ENCODE results near the gene EPS8L3.

Gene EPS8L3

GRCh38 chr1:109793486-109794318 is 30.0 kb upstream of the EPS8L3 start:
- no peak for DNase-seq (ENCODE audit: low read depth in 1 of 2, low spot score in 1 of 2)

- DNase-seq (ENCODE audit: low read depth in 1 of 2, low spot score in 1 of 2), result no peak
These were observed 29.4 kb upstream of the EPS8L3 start for GRCh38 chr1:109793089-109793485.

DNA sequence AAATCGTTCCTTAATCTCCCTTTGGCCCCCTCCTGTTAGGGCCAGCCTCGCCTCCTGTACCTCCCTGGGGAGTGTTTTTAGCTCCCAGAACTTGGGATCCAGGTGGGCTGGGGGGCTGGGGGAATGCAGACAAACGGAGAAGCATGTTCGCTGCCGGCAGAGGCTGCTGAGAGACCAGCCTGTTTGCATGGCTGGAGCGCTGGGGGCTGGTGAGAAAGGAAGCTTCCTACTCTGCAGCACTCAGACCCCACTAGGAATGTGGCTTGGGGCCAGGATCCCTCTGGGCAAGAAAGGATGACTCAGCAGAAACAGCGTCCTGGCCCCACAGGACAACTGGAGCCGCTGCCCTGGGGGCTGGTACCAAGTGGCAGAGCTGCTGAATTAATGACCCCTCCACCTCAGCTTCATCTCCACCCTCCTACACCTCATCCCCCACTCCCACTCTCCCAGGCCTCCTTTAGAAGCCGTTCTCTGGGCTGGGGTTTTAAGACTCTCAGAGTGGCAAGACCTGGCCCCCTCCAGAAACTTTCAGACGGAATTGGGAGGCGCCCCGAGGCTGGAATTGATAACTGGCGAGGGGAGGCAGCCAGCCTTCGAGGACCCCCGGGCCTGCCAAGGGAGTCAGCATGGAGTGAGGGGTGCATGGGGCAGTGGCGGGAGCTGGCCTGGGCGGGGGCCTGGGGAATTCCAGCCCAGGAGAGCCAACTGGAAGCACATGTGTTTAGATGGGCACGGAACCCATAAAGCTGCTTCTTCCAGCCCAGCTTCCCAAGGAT is 28.5 kb upstream of the EPS8L3 start:
- no peak for DNase-seq (ENCODE audit: low read depth in 1 of 2, low spot score in 1 of 2)

DNA sequence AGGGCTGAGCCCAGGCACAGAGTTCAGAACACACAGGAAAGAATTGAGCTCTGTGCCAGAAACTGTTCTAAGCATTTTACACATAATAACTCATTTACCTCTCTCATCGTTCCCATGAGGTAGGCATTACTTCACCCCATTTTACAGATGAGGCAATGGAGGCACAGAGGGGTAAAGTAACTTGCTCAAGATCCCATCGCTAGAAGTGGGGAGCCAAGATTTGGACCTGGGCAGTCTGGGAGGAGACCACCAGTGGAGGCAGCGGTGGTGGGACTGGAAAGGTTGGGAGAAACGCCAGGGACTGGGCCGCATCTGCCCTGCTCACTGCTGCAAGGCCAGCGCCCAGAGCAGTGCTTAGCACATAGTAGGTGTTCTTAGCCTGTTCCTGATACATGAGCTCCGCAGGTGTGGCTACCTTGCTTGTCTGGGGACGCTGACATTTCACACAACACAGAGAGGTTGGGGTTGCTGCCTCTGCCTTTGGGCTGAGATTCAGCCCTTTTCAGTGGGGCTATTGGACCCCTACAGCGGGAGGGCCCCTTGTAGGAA is 27.8 kb upstream of the EPS8L3 start:
- DNase-seq (ENCODE audit: low read depth in 1 of 2, low spot score in 1 of 2), result no peak

DNA sequence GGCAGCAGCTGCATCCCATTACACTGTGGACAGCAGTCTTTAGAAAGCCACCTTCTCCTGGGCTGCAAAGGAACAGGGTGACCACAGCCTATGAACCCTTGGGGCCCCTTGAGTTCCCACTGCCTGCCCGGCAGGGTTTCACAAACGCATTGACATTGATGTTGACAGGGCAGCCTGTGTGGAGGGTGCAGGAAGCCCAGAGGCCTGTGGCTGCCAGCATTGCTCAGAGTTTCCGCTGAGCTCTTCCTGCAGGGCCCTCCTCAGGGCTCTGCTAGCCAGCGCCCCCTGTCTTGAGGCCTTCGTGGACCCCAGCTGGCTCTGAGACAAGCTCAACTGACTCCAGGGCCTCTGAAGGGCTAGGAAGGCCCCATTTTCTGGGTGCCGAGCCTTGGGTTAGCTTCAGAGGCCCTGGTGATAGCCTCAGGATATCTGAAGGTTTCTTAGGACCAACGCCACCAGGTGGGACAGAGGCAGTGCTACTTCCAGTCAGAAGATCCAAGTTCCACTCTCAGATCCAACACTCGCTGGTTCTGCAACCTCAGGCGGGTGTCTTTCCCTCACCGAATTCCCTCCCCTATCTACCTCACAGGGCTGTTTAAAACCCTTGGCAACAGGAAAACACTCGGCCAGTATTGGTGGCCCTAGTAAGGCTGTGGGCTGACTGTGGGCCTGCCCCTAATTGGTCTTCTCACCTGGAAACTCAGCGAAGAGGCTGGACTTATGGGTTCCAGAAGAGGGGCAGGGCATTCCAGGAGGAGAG is 27.2 kb upstream of the EPS8L3 start:
- peak; percentile 52 to 61 for DNase-seq (ENCODE audit: low read depth in 1 of 2, low spot score in 1 of 2)

DNA sequence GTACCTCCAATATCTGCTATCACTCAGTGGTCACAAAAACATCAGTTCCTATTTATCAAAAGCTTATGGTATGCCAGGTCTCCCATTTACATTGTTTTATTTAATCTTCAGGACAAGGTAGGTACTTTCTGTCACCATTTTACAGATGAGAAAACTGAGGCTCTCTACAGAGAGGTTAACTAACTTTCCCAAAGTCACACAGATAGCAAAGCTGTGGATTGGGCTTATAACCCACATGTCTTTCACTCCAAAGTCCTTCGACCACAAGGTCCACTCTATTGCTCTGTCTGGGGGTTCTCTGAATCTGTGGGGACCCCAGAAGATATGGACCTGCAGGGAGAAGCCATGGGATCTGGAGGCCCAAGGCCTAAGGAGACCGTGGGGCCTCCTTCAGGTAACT is 26.6 kb upstream of the EPS8L3 start:
- no peak for DNase-seq (ENCODE audit: low read depth in 1 of 2, low spot score in 1 of 2)

GRCh38 chr1:109789551-109790180 is 25.9 kb upstream of the EPS8L3 start:
- DNase-seq (ENCODE audit: low read depth in 1 of 2, low spot score in 1 of 2), result no peak

DNA sequence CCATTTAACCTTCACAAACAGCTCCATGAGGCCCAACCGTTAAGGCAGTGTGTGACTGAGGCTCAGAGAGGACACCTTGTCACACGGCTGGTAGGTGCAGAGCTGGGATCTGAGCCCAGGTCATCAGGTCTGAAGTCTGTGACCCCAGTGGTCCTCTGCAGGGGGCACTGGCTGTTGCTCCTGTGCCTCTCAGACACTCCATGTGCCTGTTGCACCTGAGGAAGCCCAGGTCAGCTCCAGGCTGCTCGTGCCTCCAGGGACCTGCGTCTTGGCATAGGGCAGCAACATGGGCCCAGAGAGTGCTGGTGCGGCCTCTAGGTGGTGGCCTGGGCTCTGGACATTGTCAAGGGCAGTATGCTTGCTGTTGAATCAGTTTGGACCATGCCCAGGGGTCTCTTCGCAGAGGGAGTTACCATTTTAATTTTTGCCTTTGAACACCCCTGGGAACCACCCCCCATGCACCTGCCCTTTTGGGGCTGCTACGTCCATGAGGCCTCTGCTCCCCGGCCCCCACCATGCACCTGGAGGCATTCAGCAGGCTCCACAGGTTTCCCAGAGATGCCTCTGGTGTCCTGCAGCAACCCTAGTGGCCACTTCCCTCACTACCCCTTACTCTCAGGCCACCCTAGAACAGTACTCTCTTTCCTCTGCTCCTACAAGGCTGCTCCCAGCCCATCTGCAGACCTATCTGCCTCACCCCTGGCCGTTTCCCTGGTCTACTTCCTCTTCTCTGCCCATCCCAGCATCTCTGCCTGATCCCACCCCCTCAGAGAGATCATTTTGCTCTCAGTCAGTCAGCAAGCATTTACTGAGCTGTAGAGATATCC is 25.2 kb upstream of the EPS8L3 start:
- DNase-seq (ENCODE audit: low read depth in 1 of 2, low spot score in 1 of 2), result no peak

DNA sequence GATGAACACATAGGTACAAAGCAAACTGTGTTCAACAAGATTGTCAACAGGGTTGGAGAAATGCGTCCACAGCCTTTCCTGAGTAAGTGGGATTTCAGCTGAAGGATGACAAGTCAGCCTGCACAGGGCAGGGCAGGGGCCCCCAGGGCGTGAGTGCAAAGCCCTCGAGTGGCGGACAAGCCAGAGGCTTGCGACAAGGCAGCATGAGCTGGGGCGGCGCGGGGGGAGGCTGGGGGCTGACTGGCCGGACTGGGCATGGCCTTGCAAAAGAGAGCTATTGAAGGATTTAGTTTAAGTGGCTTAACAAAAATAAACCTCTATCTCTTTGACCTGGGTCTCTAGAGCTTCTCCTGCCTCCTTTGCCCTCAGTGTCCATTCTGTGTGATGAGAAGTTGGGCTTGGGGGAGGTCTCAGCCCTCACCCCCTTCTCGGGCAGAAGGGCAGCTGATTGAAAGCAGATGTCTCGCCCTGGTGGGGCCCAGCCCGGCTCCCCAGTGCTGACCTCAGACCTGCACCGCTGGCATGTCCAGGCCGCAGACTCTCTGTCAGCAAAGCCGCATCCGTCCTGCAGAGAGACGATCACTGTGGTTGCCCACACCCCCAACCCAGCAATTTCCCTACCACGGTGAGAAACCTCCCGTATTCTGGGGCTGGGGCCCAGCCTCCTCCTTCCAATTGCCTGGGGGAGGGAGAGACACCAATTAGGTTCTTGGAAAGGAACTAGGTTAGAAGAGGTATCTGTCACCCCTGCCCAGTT is 24.3 kb upstream of the EPS8L3 start:
- no peak for DNase-seq (ENCODE audit: low read depth in 1 of 2, low spot score in 1 of 2)

DNA sequence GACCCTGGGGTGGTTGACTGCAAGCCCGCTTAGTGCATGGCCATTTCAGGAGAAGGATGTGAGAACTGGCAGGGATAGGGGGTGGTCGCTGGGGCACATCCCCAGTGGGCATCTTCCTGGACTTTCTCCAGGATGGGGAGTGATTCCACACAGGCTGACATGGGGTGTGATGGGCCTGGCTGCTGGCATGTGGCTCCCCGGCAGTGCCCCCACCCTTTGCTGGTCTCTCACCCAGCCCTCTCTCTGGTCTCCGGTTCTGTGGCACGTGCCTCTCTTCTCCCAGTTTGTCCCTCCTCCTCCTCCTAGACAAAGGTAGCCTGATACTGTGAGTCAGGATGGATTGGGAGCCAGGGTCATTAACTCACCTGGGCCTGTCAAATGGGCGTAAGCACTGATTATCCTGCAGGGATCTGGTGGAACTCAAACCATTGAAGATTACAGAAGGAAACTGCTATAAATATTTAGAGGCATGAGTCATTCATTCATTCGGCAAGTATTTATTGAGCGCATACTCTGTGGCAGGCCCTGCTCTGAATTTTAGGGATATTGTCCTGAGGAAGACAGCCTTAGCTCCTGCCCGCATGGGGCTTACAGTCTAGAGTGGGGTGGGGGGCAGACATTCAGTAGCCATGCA is 23.6 kb upstream of the EPS8L3 start:
- no peak for DNase-seq (ENCODE audit: low read depth in 1 of 2, low spot score in 1 of 2)

- DNase-seq (ENCODE audit: low read depth in 1 of 2, low spot score in 1 of 2), result no peak
These were observed 22.9 kb upstream of the EPS8L3 start for GRCh38 chr1:109786531-109787021.

DNA sequence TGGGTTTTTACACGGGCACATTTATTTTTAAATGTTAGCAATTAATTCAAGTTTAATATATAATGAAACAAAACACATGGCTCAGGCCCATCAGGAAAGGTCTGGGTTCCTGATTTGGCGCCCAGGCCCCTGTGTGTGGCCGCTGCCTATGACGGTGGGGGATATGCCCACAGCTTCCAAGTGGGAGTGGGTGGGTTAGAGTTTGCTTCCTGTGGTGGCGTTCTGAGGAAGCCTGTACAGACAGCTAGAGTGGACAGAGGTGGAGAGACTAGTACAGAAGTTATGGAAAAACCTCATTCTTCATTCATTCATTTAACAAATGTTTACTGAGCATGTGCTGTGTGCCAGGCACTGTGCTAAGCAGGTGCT is 22.4 kb upstream of the EPS8L3 start:
- DNase-seq (ENCODE audit: low read depth in 1 of 2, low spot score in 1 of 2), result no peak

GRCh38 chr1:109785446-109786111 is 21.9 kb upstream of the EPS8L3 start:
- no peak for DNase-seq (ENCODE audit: low read depth in 1 of 2, low spot score in 1 of 2)

GRCh38 chr1:109784551-109785252 is 21.0 kb upstream of the EPS8L3 start:
- DNase-seq (ENCODE audit: low read depth in 1 of 2, low spot score in 1 of 2), result no peak

GRCh38 chr1:109783436-109783835 is 19.7 kb upstream of the EPS8L3 start:
- DNase-seq (ENCODE audit: low read depth in 1 of 2, low spot score in 1 of 2), result no peak

GRCh38 chr1:109782927-109783326 is 19.2 kb upstream of the EPS8L3 start:
- no peak for DNase-seq (ENCODE audit: low read depth in 1 of 2, low spot score in 1 of 2)

GRCh38 chr1:109782514-109782913 is 18.8 kb upstream of the EPS8L3 start:
- DNase-seq (ENCODE audit: low read depth in 1 of 2, low spot score in 1 of 2), result no peak

DNA sequence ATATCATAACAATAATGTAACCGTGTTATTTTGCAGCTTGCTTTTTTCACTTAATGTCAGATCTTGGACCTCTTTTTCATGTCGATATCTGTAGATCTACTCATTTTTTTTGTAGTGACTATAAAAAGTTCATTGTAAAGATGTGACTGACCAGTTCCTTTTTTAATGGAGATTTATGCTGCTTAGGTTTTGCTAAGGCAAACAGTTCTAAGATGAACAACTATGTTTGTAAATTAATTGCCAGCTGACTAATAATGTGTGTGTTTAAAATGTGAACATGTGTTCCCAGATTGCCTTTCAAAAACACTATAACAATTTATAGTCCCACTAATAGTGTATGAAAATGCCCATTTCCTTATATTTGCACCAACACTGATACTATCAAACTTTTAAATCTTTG is 18.1 kb upstream of the EPS8L3 start:
- DNase-seq (ENCODE audit: low read depth in 1 of 2, low spot score in 1 of 2), result no peak

Measured in activated T-helper 1 cell treated with anti-CD3 and anti-CD28 coated beads, Interleukin-2, amount 50 U/mL, for 16 hours (primary cell).